Dermis microvascular lymphatic vessel endothelial cell (primary cell): ENCODE measurements around the gene CHST11. TPM values are rescaled to one million over a fixed set of nuclear protein-coding genes. Genes with fewer than 3 reads are reported as not detected.

Experiments
- DNase-seq, 2 donors: peaks; one replicate each; pipeline versions ENCODE4 v3.0.0 to v3.0.0-alpha.2; 2010; ENCODE audit warnings: low read depth in 2 of 2
- total RNA-seq: library from RNA; depleted of rRNA; stranded (reverse); fragments of >200 nt; gene quantifications from 2 replicates; pipeline ENCODE4 v1.2.1, GENCODE V29; 2014

CHST11 gene
- total RNA-seq, 1 donor from 2014 or later: 2.1 TPM

DNA sequence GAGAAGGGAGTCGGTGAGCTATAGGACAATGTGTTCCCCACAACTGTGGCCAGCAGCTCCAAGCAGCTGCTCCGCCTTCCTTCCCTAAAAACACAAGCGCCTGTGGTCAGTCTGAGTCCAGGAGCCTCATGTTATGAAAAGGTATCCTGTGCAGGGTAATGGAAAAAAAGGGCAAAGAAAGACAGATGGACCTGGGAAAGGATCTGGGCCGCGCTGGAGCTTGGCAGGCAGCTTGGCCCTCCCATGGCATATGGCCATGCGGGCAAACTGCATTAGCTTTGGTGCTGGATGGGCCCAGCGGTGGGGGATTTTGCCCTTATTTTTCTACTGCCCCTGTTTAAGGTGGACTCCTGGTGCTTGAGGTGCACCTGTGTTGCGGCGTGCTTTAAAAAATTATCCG lies 23.7 kb upstream of the CHST11 start:
- DNase-seq: no peak

GRCh38 chr12:104434129-104434528 lies 22.6 kb upstream of the CHST11 start:
- no peak for DNase-seq

GRCh38 chr12:104435175-104435574 lies 21.6 kb upstream of the CHST11 start:
- DNase-seq: no peak

DNA sequence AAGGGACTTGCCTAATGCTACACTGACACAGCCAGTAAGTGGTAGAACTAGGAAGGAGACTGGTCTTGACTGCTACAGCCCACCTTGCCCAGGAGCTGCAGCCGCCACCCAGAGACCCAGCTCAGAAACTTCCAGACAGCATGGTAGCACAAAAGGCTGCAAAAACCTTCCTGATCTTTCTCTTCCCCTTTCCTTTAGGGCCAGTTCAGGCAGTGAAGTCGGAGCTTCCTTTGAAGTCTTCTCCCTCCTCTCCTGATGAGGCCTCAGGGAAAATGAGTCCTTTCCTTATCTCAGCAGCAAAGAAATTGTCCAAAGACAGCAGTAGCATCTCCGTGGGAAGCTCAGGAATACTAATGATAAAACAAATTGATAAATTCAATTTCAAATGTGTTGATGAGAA lies 21.0 kb upstream of the CHST11 start:
- no peak for DNase-seq

- DNase-seq: no peak
Observed at GRCh38 chr12:104436790-104437189, 20.0 kb upstream of the CHST11 start.

GRCh38 chr12:104438134-104438533 lies 18.6 kb upstream of the CHST11 start:
- DNase-seq: no peak

- no peak for DNase-seq
Observed at GRCh38 chr12:104439137-104439536, 17.6 kb upstream of the CHST11 start.

GRCh38 chr12:104443008-104443407 lies 13.7 kb upstream of the CHST11 start:
- no peak for DNase-seq

- no peak for DNase-seq
Observed at GRCh38 chr12:104446646-104447421, 9.9 kb upstream of the CHST11 start.

DNA sequence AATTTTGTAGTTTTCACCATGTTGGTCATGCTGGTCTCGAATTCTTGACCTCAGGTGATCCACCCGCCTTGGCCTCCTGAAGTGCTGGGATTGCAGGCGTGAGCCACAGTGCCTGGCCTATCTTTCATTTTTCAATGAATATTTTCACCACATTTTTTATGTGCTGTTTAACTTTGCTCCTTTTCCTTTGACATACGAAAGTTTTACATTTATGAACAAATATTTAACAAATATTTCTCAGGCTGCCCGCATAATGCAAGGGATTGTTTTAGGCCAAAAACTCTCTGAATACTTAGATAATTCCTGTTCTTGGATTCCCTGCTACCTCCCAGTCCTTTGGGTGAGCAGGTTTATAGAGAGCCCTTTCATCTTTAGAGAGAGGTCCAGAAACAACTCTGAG lies 8.7 kb upstream of the CHST11 start:
- DNase-seq: no peak

DNA sequence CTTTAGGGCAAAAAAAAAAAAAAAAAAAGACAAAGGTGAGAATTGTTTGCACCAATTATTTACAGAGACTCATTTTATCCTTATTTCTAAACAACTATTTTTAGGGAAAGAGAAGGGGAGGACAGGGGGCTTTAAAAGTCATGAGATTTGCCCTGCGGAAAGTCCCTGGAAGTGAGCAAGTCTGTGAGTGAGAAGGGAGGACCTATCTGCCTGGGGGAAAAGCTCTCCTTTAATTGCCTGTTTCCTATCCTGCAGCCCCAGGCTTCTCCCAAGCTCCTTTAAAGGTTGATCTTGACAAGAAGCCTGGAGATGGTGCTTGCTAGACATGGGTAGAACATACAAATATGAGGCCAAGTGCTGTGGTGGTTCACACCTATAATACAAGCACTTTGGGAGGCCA lies 8.3 kb upstream of the CHST11 start:
- no peak for DNase-seq

DNA sequence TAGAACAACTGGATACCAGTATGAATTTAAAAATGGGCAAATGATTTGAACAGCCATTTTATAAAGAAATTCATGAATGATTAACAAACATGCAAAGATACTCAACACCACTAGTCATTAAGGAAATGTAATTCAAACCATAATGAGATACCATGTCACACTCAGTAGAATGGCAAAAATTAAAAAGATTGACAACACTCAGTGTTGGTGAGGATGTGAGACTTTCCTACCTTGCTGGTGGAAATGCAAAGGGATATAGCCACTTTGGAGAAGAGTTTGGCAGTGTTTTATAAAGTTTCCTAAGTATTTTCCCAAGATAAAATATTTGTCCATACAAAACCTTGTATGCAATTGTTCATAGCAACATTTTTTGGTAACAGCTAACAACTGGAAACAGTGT lies 6.0 kb upstream of the CHST11 start:
- DNase-seq: no peak

GRCh38 chr12:104452087-104452486 lies 4.7 kb upstream of the CHST11 start:
- DNase-seq: no peak

DNA sequence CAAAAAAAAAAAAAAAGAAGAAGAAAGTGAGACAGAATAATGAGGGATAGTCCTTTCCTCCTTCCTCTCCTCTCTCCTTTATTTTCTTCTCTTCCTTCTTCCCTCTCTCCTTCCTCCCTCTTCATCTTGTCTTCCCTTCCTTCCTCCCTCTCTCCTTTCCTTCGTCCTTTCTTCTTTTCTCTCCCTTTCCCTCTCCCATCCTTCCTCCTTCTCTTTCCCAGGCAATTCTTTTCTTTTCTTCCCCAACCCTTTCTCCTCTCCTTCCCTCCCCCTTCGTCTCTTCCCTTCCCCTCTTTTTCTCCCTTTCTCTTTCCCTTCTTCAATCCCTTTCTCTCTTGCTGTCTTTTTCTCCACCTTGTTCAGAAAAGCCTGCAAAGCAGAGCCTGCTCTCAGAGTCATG lies 3.6 kb upstream of the CHST11 start:
- DNase-seq: no peak

GRCh38 chr12:104454997-104455396 lies 1.8 kb upstream of the CHST11 start:
- no peak for DNase-seq

DNA sequence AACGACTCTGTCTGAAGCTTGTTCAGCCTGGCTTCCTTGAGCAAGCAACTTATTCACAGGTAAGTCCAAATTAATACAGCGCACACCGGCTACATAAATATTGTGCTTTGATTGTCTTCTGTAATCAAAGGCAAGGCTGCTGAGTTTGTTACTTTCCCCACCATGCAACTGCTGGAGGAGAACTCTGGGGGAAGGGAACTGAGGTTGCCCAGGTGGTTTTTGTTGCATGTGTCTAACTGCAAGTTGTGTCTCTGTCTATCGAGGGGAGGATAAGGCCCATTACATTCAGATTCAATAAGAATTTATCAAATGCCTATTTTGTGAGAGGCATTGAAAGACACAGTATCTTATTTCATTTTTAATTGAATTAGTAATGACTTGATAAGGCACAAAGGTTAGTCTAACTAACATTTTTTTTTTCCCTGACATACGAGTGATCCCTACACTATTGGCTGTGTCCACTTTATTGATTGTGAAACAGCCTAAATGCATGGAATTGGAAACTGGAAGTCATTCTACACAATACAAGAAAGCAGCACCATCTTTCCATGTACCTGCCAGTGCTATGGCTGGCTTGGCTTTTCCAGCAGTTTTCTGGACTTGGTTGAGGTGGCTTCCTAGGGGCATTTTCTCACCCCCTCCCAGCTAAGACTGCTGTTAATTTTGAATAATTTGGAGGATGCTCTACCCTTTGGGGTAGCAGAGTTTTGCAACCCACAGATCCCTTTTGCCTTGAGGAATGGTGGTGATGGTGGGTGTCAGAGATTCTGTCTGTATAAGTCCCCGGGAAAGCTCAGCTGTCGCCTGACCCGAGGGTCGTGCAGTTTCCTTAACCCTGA lies 951 bp upstream of the CHST11 start:
- DNase-seq: no peak

GRCh38 chr12:104456950-104457745 lies 400 bp downstream of the CHST11 start:
- peak in 1 of 2 donors; percentile 80 for DNase-seq

- no peak for DNase-seq
Observed at GRCh38 chr12:104457746-104458693, 1.3 kb downstream of the CHST11 start.

GRCh38 chr12:104458694-104459367 lies 2.1 kb downstream of the CHST11 start:
- DNase-seq: no peak

DNA sequence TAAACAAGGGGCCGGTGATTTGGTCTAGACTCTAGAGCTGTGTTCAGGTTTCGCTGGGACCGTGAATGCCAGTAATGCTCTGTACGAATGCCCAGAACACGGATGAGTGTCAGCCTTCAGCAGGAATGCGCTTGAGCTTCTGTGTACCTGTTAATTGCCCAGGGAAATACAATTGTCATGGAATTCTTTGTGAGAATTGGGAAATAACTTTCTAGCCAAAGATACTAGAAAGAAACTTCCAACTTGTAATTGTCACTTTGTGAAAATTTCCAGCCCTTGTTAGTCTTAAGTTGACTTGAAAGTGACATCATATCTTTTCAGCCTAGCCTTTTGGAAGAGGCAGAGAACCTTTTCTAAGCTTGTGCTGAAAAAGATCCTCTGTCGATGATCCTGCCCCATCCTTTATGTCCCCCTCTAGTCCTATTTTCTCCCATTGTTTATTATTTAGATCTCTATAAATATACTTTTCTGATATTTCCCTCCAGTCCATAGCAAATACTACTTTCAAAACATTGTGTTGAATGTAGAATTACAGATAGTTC lies 2.7 kb downstream of the CHST11 start:
- no peak for DNase-seq
